ENCODE data around the gene TTC24.

GRCh38 chr1:156553860-156554485, 25.6 kb upstream of the TTC24 start:
- TF ChIP-seq EP300 (conservative IDR thresholded peaks at IDR 0.05; ENCODE audit: poor library complexity, severe bottlenecking) (no peak), EZH2 (IDR thresholded peaks at IDR 0.05; ENCODE audit: borderline replicate concordance, insufficient read depth, low read length, poor library complexity, severe bottlenecking) (no peak), CTCF (IDR thresholded peaks at IDR 0.05; ENCODE audit: poor library complexity, severe bottlenecking) (no peak), REST (IDR thresholded peaks at IDR 0.05; ENCODE audit: borderline replicate concordance) (no peak), POLR2AphosphoS5 (IDR thresholded peaks at IDR 0.05) (no peak), RAD21 (conservative IDR thresholded peaks at IDR 0.05) (no peak), TAF1 (IDR thresholded peaks at IDR 0.05; ENCODE audit: low read depth) (no peak), SMC3 (conservative IDR thresholded peaks at IDR 0.05; ENCODE audit: poor library complexity) (no peak)

All from neural cell (in vitro differentiated cells).